Cardiac fibroblast (primary cell): Measurements from ENCODE around the gene TBX2.
"Not testable (repeated sequence)": the region's sequence is repeated elsewhere in the genome, so short reads cannot be mapped to it uniquely, and the experiment has no call there.

Source experiments
- DNase-seq, 2 donors: peaks; one replicate each; pipeline versions ENCODE4 v3.0.0 to v3.0.0-alpha.2; 2010; ENCODE audit warnings: low read depth in 2 of 2
- H3K4me3 ChIP-seq, 2 donors: replicated peaks in 1 of 2; 1 replicate in 1 of 2; 2 replicates in 1 of 2; pipeline ENCODE4 v1.5.1; 2011; ENCODE audit warnings: low read depth in 2 of 2, low read length in 2 of 2, mild to moderate bottlenecking in 2 of 2, moderate library complexity in 1 of 2
- TF ChIP-seq, protein P1 (sequence below): IDR thresholded peaks from one replicate; pipeline ENCODE4 v1.5.1; 2011; ENCODE audit warnings: low read depth, mild to moderate bottlenecking, low read length, inconsistent platforms

TBX2 gene

DNA sequence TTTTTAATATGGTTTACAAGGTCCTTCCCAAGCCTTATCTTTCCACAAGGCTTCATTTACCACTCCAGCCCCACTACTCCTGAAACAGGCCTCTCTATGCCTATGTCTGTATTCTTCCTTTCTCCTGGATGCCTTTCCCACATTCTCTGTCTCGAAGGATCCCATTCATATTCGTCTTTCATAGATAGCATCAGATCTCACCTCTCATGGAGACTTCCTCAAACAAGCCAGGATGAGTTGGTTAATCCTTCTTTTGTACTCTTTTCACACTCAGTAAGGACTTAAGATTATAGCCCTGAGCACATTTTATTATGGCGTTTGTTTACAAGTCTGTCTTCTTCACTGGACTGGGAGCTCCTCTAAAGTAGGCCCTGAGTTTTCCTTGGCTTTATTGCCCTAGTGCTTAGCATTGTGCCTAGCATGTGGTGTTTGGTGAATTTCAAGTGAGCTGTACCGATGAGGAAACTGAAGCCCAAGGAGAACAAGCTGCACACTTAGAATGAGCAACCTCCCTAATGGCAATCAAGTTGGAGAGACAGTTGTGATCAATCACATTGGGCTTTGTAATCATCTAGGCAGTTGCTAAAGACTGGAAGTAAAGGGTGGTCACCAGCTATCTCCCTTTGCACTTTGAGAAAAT is 42.6 kb downstream of the TBX2 start:
- no peak overlapping the region for H3K4me3 ChIP-seq
- TF ChIP-seq, protein P1, sequence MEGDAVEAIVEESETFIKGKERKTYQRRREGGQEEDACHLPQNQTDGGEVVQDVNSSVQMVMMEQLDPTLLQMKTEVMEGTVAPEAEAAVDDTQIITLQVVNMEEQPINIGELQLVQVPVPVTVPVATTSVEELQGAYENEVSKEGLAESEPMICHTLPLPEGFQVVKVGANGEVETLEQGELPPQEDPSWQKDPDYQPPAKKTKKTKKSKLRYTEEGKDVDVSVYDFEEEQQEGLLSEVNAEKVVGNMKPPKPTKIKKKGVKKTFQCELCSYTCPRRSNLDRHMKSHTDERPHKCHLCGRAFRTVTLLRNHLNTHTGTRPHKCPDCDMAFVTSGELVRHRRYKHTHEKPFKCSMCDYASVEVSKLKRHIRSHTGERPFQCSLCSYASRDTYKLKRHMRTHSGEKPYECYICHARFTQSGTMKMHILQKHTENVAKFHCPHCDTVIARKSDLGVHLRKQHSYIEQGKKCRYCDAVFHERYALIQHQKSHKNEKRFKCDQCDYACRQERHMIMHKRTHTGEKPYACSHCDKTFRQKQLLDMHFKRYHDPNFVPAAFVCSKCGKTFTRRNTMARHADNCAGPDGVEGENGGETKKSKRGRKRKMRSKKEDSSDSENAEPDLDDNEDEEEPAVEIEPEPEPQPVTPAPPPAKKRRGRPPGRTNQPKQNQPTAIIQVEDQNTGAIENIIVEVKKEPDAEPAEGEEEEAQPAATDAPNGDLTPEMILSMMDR: no peak
- DNase-seq: no peak

DNA sequence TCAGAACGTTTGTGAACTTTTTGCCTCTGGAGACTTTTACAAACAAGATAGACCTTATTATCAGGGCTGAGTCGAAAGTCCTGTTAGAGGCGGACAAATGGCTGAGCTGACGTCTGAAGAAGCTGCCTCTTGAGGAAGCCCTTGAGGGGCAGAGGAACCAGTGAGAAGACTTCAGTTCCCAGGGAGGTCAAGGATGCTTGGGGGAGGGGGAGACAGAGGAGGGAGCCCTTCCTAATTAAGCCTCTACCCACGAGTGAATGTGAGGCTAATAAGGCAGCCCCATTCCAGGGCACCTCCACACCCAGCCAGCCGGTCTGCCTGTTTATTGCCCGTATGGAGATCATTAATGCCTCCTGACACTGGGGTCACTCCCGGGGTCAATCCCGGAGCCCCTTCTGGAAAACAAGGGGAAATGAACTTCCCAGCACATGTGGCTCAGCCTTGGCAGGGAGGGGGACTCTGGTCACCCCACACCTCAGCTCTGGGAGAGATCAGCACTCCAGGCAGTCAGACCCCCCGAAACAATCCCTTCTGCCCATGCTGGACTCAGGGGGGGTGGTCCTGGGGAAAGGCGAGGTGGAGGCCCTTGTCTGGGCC is 43.3 kb downstream of the TBX2 start:
- TF ChIP-seq, protein P1: no peak
- H3K4me3 ChIP-seq: no peak overlapping the region

DNA sequence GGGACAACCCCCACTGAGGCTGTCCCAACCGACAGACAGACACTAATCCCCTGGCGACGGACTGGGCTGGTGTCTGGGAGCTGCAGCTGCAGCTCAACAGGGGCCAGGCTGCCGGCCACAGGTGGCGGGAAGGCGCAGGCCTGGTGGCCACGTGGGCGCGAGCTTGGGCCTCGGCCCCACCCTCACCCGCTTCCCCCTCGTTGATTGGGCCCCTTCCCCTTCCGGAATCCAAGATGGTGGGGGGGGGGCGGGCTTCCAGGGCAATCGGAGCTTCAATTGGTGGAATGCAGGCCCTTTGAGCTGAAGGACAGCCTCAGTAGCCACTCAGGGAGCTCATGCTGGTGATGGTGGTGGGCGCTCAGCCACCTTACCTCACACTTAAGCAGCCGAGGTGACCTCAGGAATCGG is 43.8 kb downstream of the TBX2 start:
- no peak overlapping the region for H3K4me3 ChIP-seq
- no peak for DNase-seq
- TF ChIP-seq, protein P1: no peak

More for the DNA sequence above, 43.3 kb downstream of the TBX2 start:
- DNase-seq: no peak

DNA sequence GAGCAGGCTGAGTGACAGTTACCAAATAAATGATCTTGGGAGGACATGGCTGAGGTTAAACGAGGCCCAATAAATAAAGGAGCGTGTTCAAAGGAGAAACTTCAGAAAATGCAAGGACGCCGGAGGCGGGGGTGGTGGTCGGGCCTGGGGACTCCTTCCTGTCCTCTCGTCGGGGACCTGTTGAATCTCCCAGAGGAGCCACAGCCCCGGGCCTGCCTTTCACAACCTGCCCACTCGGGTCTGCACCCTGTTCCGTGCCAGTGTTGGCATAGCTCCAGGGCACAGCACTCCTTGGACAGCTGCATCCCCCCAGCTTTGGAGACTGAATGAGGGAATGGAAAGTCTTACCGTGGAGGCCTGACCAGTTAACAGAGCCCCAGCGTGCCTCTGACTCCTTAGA is 44.4 kb downstream of the TBX2 start:
- H3K4me3 ChIP-seq: no peak overlapping the region
- TF ChIP-seq, protein P1: no peak
- DNase-seq: no peak

DNA sequence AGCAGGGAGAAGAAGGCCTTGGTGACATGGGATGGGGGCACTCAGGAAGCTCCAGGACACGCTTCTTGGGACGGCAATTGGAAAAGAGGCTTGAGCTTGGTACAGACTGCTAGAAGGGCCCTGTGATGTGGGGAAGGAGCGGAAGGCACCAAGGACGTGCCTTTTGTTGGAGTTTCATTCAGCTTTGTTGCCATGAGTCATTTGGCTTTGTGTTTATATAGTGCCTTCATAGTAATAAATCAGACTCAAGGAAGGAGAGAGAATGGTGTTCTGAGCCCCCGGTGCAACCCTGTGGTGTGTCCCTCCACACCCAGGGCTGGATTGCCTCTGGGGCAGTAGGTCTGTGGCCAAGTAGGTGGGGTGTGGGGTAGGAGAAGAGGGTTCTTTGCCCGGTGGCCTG is 45.2 kb downstream of the TBX2 start:
- TF ChIP-seq, protein P1: no peak
- H3K4me3 ChIP-seq: no peak overlapping the region
- DNase-seq: no peak

DNA sequence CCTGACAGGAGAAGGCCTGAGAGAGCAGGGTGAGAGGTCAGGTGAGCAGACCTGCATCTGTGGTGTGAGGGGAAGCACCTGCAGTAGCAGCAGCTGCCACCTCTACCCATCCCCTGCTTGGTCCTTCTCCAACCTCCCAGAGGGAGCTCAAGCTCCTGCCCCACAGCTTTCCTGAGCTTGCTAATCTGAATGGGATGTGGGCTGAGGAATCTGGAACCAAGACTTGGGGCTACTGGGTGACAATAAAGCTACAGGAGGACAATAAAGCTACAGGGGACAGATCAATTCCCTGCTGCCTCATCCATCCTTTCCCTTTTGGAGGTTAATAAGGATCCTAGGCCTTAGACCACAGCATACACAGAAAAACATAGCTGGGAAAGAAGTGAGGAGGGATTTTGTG is 47.7 kb downstream of the TBX2 start:
- TF ChIP-seq, protein P1: no peak
- DNase-seq: no peak
- no peak overlapping the region for H3K4me3 ChIP-seq

DNA sequence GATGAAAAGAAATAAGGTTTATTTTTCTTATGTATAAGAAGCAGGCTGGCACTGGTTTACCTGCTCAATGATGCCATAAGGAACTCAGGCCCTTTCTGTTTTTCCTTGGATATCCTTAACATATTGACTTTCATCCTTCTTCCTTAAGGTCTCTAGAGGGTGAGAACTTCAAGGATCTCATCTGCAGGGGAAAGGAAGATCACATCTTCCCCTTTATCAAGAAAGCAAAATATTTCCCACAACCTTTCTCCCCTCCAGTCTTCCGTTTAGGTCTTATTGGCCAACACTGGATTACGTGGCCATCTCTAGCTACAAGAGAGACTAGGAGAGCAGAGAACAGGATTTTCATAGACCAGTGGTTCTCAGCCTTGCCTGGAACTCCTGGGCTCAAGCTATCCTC is 48.4 kb downstream of the TBX2 start:
- H3K4me3 ChIP-seq: no peak overlapping the region
- TF ChIP-seq, protein P1: no peak
- DNase-seq: no peak

DNA sequence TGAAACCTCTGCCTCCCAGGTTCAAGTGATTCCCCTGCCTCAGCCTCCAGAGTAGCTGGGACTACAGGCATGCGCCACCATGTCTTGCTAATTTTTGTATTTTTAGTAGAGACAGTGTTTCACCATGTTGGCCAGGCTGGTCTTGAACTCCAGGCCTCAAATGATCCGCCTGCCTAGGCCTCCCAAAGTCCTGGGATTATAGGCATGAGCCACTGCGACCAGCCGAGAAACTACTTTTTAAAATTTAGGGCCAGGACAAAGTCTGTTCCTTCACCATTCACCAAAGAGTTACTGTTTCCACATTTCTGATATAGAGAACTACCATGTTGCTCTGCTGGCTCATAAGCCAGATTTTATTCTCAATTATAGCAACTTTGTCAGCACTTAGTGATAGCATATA is 49.5 kb downstream of the TBX2 start:
- H3K4me3 ChIP-seq, DNase-seq: not testable (repeated sequence)
